IMR-90 (cell line): ENCODE results near the gene PTP4A2. TPM values are rescaled to one million over a fixed set of nuclear protein-coding genes. Genes with fewer than 3 reads are reported as not detected.

Experiments
- ATAC-seq: fragments of 200-7000 bp; cut with Tn5 transposase; 2 replicates; pipeline ENCODE4 v1.9.1; 2020; ENCODE audit warnings: low read depth, mild to moderate bottlenecking, moderate library complexity
- BruUV-seq: library from RNA; stranded (reverse); fragments of 400-500 nt; replicated peaks from 2 replicates; lab custom pipeline; 2021; lab: Mats Ljungman, UMichigan
- CTCF ChIA-PET: fragments of 300-600 bp; formaldehyde crosslinking; extraction: SDS; loops from one replicate; lab custom pipeline; 2021; ENCODE audit warnings: antibody characterized with exemption; lab: Yijun Ruan, JAX
- POLR2A ChIA-PET: fragments of 300-600 bp; sonication (Branson Sonifier 250); formaldehyde crosslinking; loops from one replicate; lab custom pipeline; 2022; ENCODE audit warnings: antibody characterized with exemption; ENCODE audit not compliant: unreplicated experiment; lab: Charles Lee
- DNase-seq: peaks from one replicate; pipeline ENCODE4 v3.0.0; 2013
- H2AFZ ChIP-seq: replicated peaks from 2 replicates; pipeline ENCODE3; 2013; ENCODE audit warnings: low read length, mild to moderate bottlenecking; ENCODE audit not compliant: poor library complexity
- H2AK5ac ChIP-seq: 2 replicates; pipeline ENCODE4 v1.6.1; 2013; ENCODE audit warnings: low read depth, low read length, inconsistent platforms
- H2AK9ac ChIP-seq: replicated peaks from 2 replicates; pipeline ENCODE3; 2013; ENCODE audit warnings: mild to moderate bottlenecking, low read depth, low read length, moderate library complexity; ENCODE audit not compliant: poor library complexity
- H2BK120ac ChIP-seq: 2 replicates; pipeline ENCODE4 v1.6.1; 2013; ENCODE audit warnings: low read depth, low read length, inconsistent platforms
- H2BK15ac ChIP-seq: 3 replicates; pipeline ENCODE4 v1.6.1; 2013; ENCODE audit warnings: low read depth, low read length, inconsistent platforms
- H2BK20ac ChIP-seq: 2 replicates; pipeline ENCODE4 v1.6.1; 2013; ENCODE audit warnings: low read depth, mild to moderate bottlenecking, inconsistent platforms, low read length, moderate library complexity
- H2BK5ac ChIP-seq: 2 replicates; pipeline ENCODE4 v1.6.1; 2013; ENCODE audit warnings: mild to moderate bottlenecking, low read depth, low read length, inconsistent platforms; ENCODE audit not compliant: poor library complexity, severe bottlenecking
- H3K14ac ChIP-seq: replicated peaks from 2 replicates; pipeline ENCODE4 v1.6.1; 2013; ENCODE audit warnings: low read depth, low read length, inconsistent platforms
- H3K18ac ChIP-seq: 2 replicates; pipeline ENCODE4 v1.6.1; 2013; ENCODE audit warnings: low read depth, low read length, control low read depth
- H3K23ac ChIP-seq: 2 replicates; pipeline ENCODE4 v1.6.1; 2013; ENCODE audit warnings: low read depth, low read length, inconsistent platforms
- H3K27ac ChIP-seq: 2 replicates; pipeline ENCODE4 v1.5.1; 2013; ENCODE audit warnings: mild to moderate bottlenecking, control low read depth, low read length; ENCODE audit not compliant: insufficient read depth
- H3K27me3 ChIP-seq: 2 replicates; pipeline ENCODE4 v1.6.1; 2013; ENCODE audit warnings: low read length; ENCODE audit not compliant: control insufficient read depth, insufficient read depth
- H3K36me3 ChIP-seq: 2 replicates; pipeline ENCODE4 v1.6.1; 2013; ENCODE audit warnings: low read length, mixed read lengths; ENCODE audit not compliant: control insufficient read depth, insufficient read depth
- H3K4ac ChIP-seq: 2 replicates; pipeline ENCODE4 v1.6.1; 2013; ENCODE audit warnings: low read depth, low read length, inconsistent platforms
- H3K4me1 ChIP-seq: 2 replicates; pipeline ENCODE4 v1.6.1; 2013; ENCODE audit warnings: low read length, mixed read lengths; ENCODE audit not compliant: control insufficient read depth, insufficient read depth
- H3K4me2 ChIP-seq: 2 replicates; pipeline ENCODE4 v1.6.1; 2013; ENCODE audit warnings: low read depth, mild to moderate bottlenecking, control low read depth, low read length, moderate library complexity
- H3K4me3 ChIP-seq: 2 replicates; pipeline ENCODE4 v1.5.1; 2013; ENCODE audit warnings: low read depth, mild to moderate bottlenecking, control low read depth, low read length, moderate library complexity; ENCODE audit not compliant: insufficient read depth
- H3K56ac ChIP-seq: 2 replicates; pipeline ENCODE4 v1.6.1; 2013; ENCODE audit warnings: low read length, inconsistent platforms; ENCODE audit not compliant: insufficient read depth; ENCODE audit errors: extremely low read depth
- H3K79me1 ChIP-seq, 2 experiments: 2 replicates each; pipeline ENCODE4 v1.6.1; 2013; ENCODE audit warnings: low read length in 2 of 2, inconsistent platforms in 1 of 2, low read depth in 1 of 2
- H3K9ac ChIP-seq: 2 replicates; pipeline ENCODE4 v1.6.1; 2013; ENCODE audit warnings: low read depth, low read length, control low read depth
- H3K9me1 ChIP-seq: 2 replicates; pipeline ENCODE4 v1.6.1; 2013; ENCODE audit warnings: low read length, inconsistent platforms; ENCODE audit not compliant: insufficient read depth
- H3K9me3 ChIP-seq: 2 replicates; pipeline ENCODE4 v1.6.1; 2013; ENCODE audit warnings: low read length; ENCODE audit not compliant: control insufficient read depth, insufficient read depth
- H4K20me1 ChIP-seq: 2 replicates; pipeline ENCODE4 v1.6.1; 2013; ENCODE audit warnings: low read length, inconsistent platforms; ENCODE audit not compliant: insufficient read depth
- H4K5ac ChIP-seq: 2 replicates; pipeline ENCODE4 v1.6.1; 2013; ENCODE audit warnings: mild to moderate bottlenecking, low read depth, low read length, control low read depth
- H4K8ac ChIP-seq, 2 experiments: 2 replicates each; pipeline ENCODE4 v1.6.1; 2013; ENCODE audit warnings: low read depth in 2 of 2, low read length in 2 of 2, control low read depth in 1 of 2, inconsistent platforms in 1 of 2
- H4K91ac ChIP-seq: 2 replicates; pipeline ENCODE4 v1.6.1; 2013; ENCODE audit warnings: low read depth, low read length, inconsistent platforms; ENCODE audit not compliant: insufficient read depth
- BHLHE40 ChIP-seq: fragments of 150-350 bp; IDR thresholded peaks from 2 replicates; pipeline ENCODE4 v1.6.1; 2016; ENCODE audit warnings: mild to moderate bottlenecking, low read depth, low read length
- CEBPB ChIP-seq: IDR thresholded peaks from 2 replicates; pipeline ENCODE4 v1.6.1; 2012; ENCODE audit warnings: low read depth, low read length, improper control_type of control experiment
- MAFK ChIP-seq: IDR thresholded peaks from 2 replicates; pipeline ENCODE4 v1.6.1; 2012; ENCODE audit warnings: low read depth, low read length, improper control_type of control experiment
- MAZ ChIP-seq: IDR thresholded peaks from 2 replicates; pipeline ENCODE4 v1.6.1; 2012; ENCODE audit warnings: low read depth, mild to moderate bottlenecking, low read length, improper control_type of control experiment, moderate library complexity, borderline replicate concordance
- RAD21 ChIP-seq: IDR thresholded peaks from 2 replicates; pipeline ENCODE4 v1.6.1; 2012; ENCODE audit warnings: low read length, improper control_type of control experiment
- RFX5 ChIP-seq: IDR thresholded peaks from 2 replicates; pipeline ENCODE4 v1.8.0; 2012; ENCODE audit warnings: low read depth, mild to moderate bottlenecking, low read length, moderate library complexity
- WGBS, 2 experiments: methylation state at CpG; one replicate each; pipeline versions ENCODE4 v1.1.5 to v1.1.7; 2013; ENCODE audit warnings: missing lambda C conversion rate in 2 of 2; ENCODE audit not compliant: insufficient read length in 1 of 2; ENCODE audit errors: extremely low coverage in 2 of 2; 5-methylcytosine and 5-hydroxymethylcytosine counted together
- dilution Hi-C: fragments of 300-500 bp; cut with HindIII; formaldehyde crosslinking; loops from one replicate; pipeline ENCODE4 v1.14.3; 2018; ENCODE audit warnings: low sequenced_read_pairs; ENCODE audit not compliant: unreplicated experiment
- in situ Hi-C: fragments of 300-500 bp; cut with MboI; formaldehyde crosslinking; loops from 3 replicates; pipeline ENCODE4 v1.14.3; 2019; ENCODE audit warnings: low sequenced_read_pairs, inconsistent platforms, mixed read lengths
- intact Hi-C: fragments of 100-400 bp; cut with micrococcal nuclease; formaldehyde crosslinking; loops from 2 replicates; pipeline ENCODE4 v1.10.0; 2022
- polyA plus RNA-seq, 3 experiments: library from polyadenylated mRNA; depleted of rRNA; stranded (reverse); fragments of >200 nt; gene quantifications; 2 replicates each; pipeline ENCODE4 v1.2.3, GENCODE V29; 2012; ENCODE audit warnings: low replicate concordance in 1 of 3
- total RNA-seq: library from RNA; depleted of rRNA; stranded (reverse); fragments of >200 nt; gene quantifications from 2 replicates; pipeline ENCODE4 v1.2.3, GENCODE V29; 2012
- TF ChIP-seq, protein P1 (sequence below): fragments of 150-350 bp; IDR thresholded peaks from 2 replicates; pipeline ENCODE4 v1.6.1; 2016; ENCODE audit warnings: low read depth, mild to moderate bottlenecking, low read length, moderate library complexity, borderline replicate concordance
- TF ChIP-seq, protein P2 (sequence below): fragments of 150-350 bp; IDR thresholded peaks from 2 replicates; pipeline ENCODE4 v1.6.1; 2017; ENCODE audit warnings: mild to moderate bottlenecking, antibody characterized with exemption, low read length, low read depth

Gene PTP4A2
- total and polyA plus RNA-seq, 2 of the 4 experiments (the other 2 are of a cell fraction) = 135 to 328 TPM

DNA sequence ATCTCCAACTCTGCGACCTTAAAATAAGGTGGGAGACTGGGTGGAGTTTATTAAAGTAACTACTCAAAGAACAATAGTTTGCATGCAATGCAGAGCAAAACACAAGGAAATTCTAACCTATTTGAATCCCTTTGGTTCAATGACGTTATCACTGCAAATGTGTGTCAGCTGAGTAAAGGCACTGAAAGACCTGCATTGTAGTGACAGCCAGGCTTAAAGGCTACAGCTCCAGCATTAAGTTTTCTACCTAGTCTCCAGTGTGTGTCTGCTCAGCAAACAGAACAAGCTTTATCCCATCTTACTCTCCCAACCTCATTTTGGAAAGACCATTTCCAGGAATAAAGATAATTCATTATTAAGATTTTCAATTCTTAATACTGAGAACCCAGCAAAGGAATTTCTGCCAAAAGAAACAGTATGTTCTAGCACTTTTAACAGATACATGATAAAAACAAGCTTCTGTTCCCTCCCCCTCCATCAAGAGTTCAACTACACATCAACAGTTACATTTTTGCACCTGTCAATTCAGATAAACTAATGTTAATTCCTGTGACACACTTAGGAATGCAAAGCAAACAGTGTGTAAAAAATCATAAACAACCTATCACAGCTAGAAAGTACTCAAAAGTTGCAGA is 14.2 kb downstream of the PTP4A2 start:
- Histone ChIP-seq H3K4me2 (no peak overlapping the region), H3K4me1 (peaks cover 11% of the 10 kb centered on the region), H4K5ac (no peak overlapping the region), H2AK9ac (no peak overlapping the region), H3K18ac (no peak overlapping the region), H3K23ac (no peak overlapping the region), H2BK15ac (no peak overlapping the region), H2BK5ac (peak overlapping the region; percentile 55), H3K9me1 (peaks cover 9% of the 10 kb centered on the region), H3K9me3 (peaks cover 2% of the 10 kb centered on the region; the same call in 1 of the 2 replicates), H4K91ac (no peak overlapping the region), H2BK20ac (no peak overlapping the region), H3K4me3 (no peak overlapping the region), H4K20me1 (peaks cover 96% of the 10 kb centered on the region), H3K79me1 (peaks cover 0 to 30% of the 10 kb centered on the region in 2 experiments; a peak in 2 of 4 replicates), H3K36me3 (peaks cover 4% of the 10 kb centered on the region), H2AK5ac (no peak overlapping the region), H3K9ac (no peak overlapping the region), H3K14ac (no peak overlapping the region; the same call in 1 of the 2 replicates), H3K4ac (no peak overlapping the region), H4K8ac (no peak overlapping the region), H2AFZ (no peak overlapping the region), H2BK120ac (no peak overlapping the region), H3K56ac (no peak overlapping the region), H3K27ac (no peak overlapping the region), H3K27me3 (no peaks in the 10 kb centered on the region)
- dilution Hi-C loops = no loop called here
- ATAC-seq = no peak
- POLR2A ChIA-PET = interaction anchor here (0.5 kb wide), 1 partner anchor 54 kb away, joined by 4 read pairs; no protein-coding TSS in a partner anchor
- 67% methylated on average over 1 of the region's 2 CpGs; no CpG with 5 or more reads in 1 of the 2 experiments for WGBS, 2 experiments
- no peak for DNase-seq
- CTCF ChIA-PET = interaction anchor here (0.8 to 1.2 kb wide), 2 partner anchors 10 to 40 kb away, joined by 3 read pairs; no protein-coding TSS in a partner anchor
- intact Hi-C loops = no loop called here
- TF ChIP-seq MAFK (no peak), MAZ (no peak), RAD21 (no peak), CEBPB (no peak), BHLHE40 (no peak), RFX5 (no peak)
- TF ChIP-seq, protein P1, sequence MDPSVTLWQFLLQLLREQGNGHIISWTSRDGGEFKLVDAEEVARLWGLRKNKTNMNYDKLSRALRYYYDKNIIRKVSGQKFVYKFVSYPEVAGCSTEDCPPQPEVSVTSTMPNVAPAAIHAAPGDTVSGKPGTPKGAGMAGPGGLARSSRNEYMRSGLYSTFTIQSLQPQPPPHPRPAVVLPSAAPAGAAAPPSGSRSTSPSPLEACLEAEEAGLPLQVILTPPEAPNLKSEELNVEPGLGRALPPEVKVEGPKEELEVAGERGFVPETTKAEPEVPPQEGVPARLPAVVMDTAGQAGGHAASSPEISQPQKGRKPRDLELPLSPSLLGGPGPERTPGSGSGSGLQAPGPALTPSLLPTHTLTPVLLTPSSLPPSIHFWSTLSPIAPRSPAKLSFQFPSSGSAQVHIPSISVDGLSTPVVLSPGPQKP = no peak
- TF ChIP-seq, protein P2, sequence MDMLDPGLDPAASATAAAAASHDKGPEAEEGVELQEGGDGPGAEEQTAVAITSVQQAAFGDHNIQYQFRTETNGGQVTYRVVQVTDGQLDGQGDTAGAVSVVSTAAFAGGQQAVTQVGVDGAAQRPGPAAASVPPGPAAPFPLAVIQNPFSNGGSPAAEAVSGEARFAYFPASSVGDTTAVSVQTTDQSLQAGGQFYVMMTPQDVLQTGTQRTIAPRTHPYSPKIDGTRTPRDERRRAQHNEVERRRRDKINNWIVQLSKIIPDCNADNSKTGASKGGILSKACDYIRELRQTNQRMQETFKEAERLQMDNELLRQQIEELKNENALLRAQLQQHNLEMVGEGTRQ = no peak
- in situ Hi-C loops = no loop called here
- no TSS peak for BruUV-seq
